Measurements from ENCODE around the gene EED. TPM values are rescaled to one million over a fixed set of nuclear protein-coding genes. Genes with fewer than 3 reads are reported as not detected.
A peak's percentile ranks its signal among the peaks of the same experiment; 100 is the strongest.
"Not testable (repeated sequence)": the region's sequence is repeated elsewhere in the genome, so short reads cannot be mapped to it uniquely, and the experiment has no call there.

The EED gene
- total RNA-seq, 2 donors from 2014 or later, result 21.9 to 28.3 TPM

DNA sequence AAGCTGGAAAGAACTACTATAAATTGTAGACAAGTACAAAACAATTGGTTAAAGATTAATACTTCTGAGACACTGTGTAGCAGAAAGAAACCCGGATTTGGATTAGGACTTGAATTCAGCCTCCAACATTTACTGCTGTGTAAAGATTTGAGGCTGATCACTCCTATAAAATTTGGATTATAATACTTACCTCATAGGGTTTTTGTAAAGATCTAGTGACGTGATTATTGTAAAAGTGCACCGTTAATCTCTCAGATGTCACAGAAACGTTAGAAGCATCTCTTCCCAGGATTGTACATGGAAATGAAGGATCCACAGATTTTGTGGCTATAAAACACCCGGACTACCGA is 57.2 kb downstream of the EED start:
- no peak for DNase-seq
- Histone ChIP-seq H3K27me3 (no peaks in the 10 kb centered on the region), H3K9ac (ENCODE audit: low read depth in 2 of 2, low read length in 2 of 2) (no peak overlapping the region), H3K27ac (peak overlapping the region; percentile 68), H3K4me3 (peak overlapping the region; percentile 67), H3K4me1 (no peaks in the 10 kb centered on the region), H3K36me3 (no peaks in the 10 kb centered on the region), H3K9me3 (no peaks in the 10 kb centered on the region)
- TF ChIP-seq, protein P1, sequence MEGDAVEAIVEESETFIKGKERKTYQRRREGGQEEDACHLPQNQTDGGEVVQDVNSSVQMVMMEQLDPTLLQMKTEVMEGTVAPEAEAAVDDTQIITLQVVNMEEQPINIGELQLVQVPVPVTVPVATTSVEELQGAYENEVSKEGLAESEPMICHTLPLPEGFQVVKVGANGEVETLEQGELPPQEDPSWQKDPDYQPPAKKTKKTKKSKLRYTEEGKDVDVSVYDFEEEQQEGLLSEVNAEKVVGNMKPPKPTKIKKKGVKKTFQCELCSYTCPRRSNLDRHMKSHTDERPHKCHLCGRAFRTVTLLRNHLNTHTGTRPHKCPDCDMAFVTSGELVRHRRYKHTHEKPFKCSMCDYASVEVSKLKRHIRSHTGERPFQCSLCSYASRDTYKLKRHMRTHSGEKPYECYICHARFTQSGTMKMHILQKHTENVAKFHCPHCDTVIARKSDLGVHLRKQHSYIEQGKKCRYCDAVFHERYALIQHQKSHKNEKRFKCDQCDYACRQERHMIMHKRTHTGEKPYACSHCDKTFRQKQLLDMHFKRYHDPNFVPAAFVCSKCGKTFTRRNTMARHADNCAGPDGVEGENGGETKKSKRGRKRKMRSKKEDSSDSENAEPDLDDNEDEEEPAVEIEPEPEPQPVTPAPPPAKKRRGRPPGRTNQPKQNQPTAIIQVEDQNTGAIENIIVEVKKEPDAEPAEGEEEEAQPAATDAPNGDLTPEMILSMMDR (IDR thresholded peaks at IDR 0.05), result no peak
- intact Hi-C loops (cut with DNase I), result no loop called here

DNA sequence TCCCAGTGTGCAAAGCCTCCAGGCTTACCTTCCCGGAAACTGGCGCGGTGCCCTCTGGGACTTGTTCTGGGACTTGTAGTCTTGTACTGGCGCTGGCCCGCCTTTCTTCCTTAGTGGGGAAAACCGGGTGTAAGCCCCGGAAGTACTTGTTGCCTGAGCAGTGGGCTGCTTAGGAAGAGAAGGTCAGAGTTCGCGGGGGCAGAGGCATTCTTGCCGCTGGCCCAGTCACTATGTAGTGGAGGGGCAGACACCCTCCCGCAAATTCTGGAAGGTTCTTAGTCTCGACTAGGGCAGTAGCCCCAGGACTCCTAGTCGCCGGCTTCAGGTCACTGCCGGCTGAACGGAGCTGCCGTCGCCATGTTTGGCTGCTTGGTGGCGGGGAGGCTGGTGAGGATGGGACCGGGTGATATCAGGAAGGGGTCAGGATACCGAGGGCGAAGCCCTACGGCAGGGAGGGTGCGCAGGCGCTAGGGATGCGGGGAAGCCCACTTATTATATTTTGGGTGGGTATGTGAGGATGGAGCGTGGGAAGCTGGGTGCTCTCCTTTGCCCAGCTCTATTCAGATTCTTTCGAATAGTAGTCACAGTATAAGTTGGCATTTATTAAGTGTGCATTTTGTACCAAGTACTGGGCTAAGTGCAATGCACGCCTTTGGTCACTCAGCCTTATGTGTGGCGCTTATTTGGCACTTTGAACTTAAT is 57.7 kb downstream of the EED start, which contains the start of gene HIKESHI:
Gene HIKESHI (plus strand): TSS at position 149 of the 702 bp plus-strand sequence. CDS start 209 bp downstream, at position 358.
- peak; percentile 100 for DNase-seq
- no peaks in the 10 kb centered on the region for H3K9me3 ChIP-seq
- H3K27me3 ChIP-seq, result no peaks in the 10 kb centered on the region
- H3K4me1 ChIP-seq, result no peaks in the 10 kb centered on the region
- TF ChIP-seq, protein P1 (IDR thresholded peaks at IDR 0.05), result no peak
- peak within 1 kb of the TSS; percentile 67 for H3K4me3 ChIP-seq
- intact Hi-C loops (cut with DNase I), result no loop called here
- no peaks in the 10 kb centered on the region for H3K36me3 ChIP-seq
- peak within 1 kb of the TSS; percentile 68 for H3K27ac ChIP-seq
- peak within 1 kb of the TSS; percentile 77 to 84 for H3K9ac ChIP-seq (ENCODE audit: low read depth in 2 of 2, low read length in 2 of 2)

DNA sequence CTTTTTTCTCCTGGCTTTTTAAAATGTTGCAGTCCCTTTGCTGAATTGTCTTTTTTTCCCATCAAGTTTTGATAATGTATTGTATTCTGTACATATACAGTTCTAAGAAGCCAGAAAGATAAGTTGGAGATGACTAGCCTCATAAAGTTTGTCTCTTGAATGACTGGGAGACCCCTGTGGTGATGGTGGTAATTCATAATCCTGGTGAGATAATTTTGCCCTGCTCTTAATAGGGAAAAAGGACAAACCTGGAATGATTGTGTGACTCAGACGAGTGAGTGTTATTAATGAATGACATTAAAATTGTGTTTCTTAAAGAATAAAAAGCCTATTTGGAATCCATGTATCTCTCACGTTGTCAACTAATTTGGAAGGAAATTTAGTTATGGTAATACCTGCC is 58.7 kb downstream of the EED start:
- Histone ChIP-seq H3K4me1 (no peaks in the 10 kb centered on the region), H3K27me3 (no peaks in the 10 kb centered on the region), H3K9ac (ENCODE audit: low read depth in 2 of 2, low read length in 2 of 2) (peak overlapping the region in 1 of 2 donors; percentile 84), H3K4me3 (no peak overlapping the region), H3K36me3 (no peaks in the 10 kb centered on the region), H3K9me3 (no peaks in the 10 kb centered on the region), H3K27ac (no peak overlapping the region)
- intact Hi-C loops (cut with DNase I), result no loop called here
- TF ChIP-seq, protein P1 (IDR thresholded peaks at IDR 0.05), result no peak
- no peak for DNase-seq

DNA sequence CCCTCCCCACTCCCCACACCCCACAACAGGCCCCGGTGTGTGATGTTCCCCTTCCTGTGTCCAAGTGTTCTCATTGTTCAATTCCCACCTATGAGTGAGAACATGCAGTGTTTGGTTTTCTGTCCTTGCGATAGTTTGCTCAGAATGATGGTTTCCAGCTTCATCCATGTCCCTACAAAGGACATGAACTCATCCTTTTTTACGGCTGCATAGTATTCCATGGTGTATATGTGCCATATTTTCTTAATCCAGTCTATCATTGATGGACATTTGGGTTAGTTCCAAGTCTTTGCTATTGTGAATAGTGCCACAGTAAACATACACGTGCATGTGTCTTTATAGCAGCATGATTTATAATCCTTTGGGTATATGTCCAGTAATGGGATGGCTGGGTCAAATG is 64.2 kb downstream of the EED start:
- H3K27ac ChIP-seq; H3K27me3 ChIP-seq; H3K9ac ChIP-seq (ENCODE audit: low read depth in 2 of 2, low read length in 2 of 2); H3K4me1 ChIP-seq; H3K36me3 ChIP-seq; DNase-seq; H3K9me3 ChIP-seq; H3K4me3 ChIP-seq; intact Hi-C loops (cut with DNase I): not testable (repeated sequence)

DNA sequence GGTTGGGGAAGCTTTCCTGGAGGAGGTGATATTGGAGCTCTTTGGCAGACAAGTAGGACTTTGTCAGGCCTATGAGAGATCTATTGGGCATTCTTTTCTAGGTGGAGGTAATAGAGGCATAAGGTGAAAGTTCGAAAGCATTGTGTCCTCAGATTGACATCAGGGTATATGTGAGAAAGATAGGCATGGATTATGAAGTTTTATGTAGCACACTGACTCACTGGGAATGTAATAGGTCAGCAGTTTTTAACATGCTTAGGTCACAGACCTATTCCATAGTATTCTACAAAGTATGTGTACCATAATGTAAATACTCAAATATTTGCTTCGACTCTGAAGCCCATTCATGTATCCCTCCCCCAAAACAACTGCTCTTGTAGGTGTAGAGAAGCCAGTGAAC is 69.2 kb downstream of the EED start:
- Histone ChIP-seq H3K36me3 (no peaks in the 10 kb centered on the region), H3K9me3 (no peaks in the 10 kb centered on the region), H3K27ac (no peak overlapping the region), H3K4me3 (no peak overlapping the region), H3K4me1 (no peaks in the 10 kb centered on the region), H3K27me3 (no peaks in the 10 kb centered on the region), H3K9ac (ENCODE audit: low read depth in 2 of 2, low read length in 2 of 2) (no peak overlapping the region)
- intact Hi-C loops (cut with DNase I), result no loop called here
- TF ChIP-seq, protein P1 (IDR thresholded peaks at IDR 0.05), result no peak
- no peak for DNase-seq

DNA sequence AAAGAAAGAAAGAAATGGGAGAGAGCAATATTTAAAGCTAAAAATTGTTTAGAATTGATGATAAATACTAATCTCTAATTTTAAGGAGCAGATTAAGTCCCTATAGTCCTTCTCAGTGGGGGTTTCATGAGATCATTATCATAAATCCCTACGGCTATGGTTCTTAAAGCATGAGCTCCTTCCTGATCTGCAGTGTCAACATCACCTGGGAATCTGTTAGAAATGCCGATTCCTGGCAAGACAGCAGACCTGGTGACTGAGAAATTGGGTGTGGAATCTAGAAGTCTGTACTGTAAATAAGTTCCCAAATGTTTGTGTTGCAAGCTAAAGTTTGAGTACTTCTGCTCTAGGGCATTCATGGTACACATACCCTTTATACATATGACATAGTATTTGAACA is 70.1 kb downstream of the EED start:
- Histone ChIP-seq H3K4me3 (no peak overlapping the region), H3K36me3 (no peaks in the 10 kb centered on the region)
- intact Hi-C loops (cut with DNase I), result no loop called here

More for the DNA sequence above, 70.1 kb downstream of the EED start:
- H3K9ac ChIP-seq (ENCODE audit: low read depth in 2 of 2, low read length in 2 of 2), result no peak overlapping the region
- no peak overlapping the region for H3K27ac ChIP-seq
- TF ChIP-seq, protein P1 (IDR thresholded peaks at IDR 0.05), result no peak
- no peaks in the 10 kb centered on the region for H3K4me1 ChIP-seq
- H3K27me3 ChIP-seq, result no peaks in the 10 kb centered on the region
- DNase-seq, result no peak
- no peaks in the 10 kb centered on the region for H3K9me3 ChIP-seq
